NCI-H345 (cell line): ENCODE results near the gene ROR1.

Experiments used
- DNase-seq: peaks from one replicate; lab custom pipeline; 2025; lab: John Stamatoyannopoulos, UW

The ROR1 gene

DNA sequence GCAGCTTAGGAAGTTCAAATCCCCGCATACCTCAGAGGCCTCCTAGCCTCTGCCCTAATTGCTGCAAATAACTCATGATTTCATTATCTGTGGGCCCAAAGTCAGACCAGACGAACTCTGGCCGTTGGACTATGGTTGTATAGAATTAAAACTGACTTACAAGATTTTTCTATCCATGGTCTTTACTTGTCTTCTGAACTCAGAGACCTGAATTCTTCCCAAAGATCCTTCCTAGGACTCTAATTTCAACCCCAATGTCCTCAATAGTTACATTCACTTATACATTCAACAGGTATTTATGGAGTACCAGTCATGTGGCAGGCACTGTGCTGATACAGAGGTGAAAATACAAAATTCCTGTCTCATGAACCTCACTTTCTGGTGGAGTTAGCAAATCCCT lies 247.2 kb downstream of the ROR1 start:
- DNase-seq: no peak

GRCh38 chr1:64025051-64025450 lies 251.2 kb downstream of the ROR1 start:
- no peak for DNase-seq

- DNase-seq: no peak
These were observed 255.2 kb downstream of the ROR1 start for GRCh38 chr1:64029037-64029436.

DNA sequence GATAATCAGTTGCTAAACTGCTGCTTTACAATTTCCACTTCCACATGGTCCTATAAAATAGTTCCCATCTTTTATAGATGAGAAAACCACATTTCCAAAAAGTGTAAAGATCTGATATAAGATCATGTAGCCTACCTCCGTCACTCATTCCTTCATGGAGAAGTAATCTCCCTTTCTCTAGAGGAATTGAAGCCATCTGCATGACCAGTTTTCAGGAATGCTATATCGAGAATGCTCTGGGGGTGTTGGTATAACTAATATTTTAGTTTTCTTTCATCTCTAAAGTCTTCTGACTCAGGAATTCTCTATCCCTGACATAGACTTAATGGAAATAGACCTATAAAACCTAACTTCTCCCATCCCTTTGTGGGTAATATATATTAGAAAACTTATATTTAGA lies 256.6 kb downstream of the ROR1 start:
- no peak for DNase-seq

- DNase-seq: no peak
These were observed 257.4 kb downstream of the ROR1 start for GRCh38 chr1:64031236-64031635.

DNA sequence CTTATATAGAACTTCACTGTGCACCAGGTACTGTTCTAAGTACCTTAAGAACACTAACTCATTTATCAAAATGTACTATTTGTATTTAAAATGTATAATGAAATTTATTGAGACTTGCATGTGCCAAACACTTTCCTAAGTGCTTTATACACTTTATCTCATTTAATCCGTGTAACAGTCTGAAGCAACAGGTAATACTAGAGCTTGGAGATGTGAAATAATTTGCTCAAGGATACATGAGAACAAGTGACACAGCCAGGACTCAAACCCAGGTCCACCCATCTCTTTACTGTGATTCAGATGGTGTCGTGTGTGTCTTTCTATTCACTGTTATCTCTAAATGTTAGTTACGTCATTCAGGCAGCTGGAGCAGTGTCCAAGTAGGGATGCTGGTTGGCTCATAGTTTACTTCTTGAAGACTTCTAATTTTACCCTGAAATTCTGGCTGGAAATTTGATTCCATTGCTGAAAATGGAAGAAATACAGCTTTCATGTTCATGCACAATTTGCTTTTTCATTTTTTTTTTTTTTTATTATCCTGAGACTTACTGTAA lies 259.9 kb downstream of the ROR1 start:
- no peak for DNase-seq

GRCh38 chr1:64036549-64036948 lies 262.7 kb downstream of the ROR1 start:
- no peak for DNase-seq

DNA sequence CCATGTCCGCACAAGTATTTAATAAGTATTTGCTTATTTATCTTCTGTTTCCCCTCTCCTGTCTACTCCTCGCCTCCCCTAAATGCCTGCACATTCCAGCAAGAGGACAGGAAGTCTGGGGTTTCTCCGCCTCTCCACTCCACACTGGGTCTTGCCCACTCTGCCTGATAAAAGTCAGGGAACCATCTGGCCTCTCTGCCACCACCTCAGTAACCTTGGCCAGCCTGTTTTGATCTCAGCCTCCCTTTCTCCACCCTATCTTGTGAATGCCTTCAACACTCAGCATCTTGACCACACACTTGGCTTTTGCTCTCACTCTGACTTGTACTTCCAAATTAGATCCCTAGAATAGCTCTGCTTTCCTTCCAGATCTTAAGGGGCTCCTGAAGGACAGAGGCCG lies 264.3 kb downstream of the ROR1 start:
- DNase-seq: no peak

- no peak for DNase-seq
These were observed 265.1 kb downstream of the ROR1 start for GRCh38 chr1:64038965-64039364.

- peak; percentile 47 for DNase-seq
These were observed 265.6 kb downstream of the ROR1 start for GRCh38 chr1:64039390-64039926.

DNA sequence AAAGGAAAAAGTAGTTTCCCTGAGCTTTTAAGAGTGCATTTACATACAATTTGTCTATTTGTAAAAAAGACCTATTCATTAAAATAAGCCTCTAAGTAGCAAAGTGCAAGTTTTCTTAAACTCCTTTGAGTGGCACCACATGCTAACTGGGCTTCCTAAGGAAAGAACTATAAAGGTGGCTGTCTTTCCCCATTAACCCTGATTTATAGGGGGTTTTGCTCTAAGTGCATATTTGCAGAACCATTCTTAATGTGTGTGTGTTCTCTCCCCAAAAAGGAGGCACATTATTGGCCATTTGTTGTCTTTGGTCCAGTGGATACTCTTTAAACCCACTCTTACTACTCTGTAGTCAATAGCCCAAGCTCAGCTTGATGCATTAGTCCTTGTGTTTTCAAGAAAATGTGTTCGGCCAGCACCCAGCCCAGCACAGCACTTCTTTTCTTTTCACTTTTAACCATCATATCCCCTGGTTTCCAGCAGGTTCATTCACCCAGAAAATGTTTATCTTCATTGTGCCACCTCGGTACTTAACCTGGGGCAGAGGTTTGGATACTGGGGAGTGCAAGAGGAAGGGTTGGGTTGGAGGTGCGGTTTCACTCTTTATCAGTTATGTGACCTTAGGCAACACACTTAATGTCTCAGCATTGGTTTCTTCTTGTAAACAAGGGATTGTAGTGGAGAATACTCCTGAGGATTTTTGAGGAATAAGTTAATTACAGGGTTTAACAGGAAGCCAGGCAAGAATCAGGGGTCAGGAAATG lies 267.7 kb downstream of the ROR1 start:
- no peak for DNase-seq

DNA sequence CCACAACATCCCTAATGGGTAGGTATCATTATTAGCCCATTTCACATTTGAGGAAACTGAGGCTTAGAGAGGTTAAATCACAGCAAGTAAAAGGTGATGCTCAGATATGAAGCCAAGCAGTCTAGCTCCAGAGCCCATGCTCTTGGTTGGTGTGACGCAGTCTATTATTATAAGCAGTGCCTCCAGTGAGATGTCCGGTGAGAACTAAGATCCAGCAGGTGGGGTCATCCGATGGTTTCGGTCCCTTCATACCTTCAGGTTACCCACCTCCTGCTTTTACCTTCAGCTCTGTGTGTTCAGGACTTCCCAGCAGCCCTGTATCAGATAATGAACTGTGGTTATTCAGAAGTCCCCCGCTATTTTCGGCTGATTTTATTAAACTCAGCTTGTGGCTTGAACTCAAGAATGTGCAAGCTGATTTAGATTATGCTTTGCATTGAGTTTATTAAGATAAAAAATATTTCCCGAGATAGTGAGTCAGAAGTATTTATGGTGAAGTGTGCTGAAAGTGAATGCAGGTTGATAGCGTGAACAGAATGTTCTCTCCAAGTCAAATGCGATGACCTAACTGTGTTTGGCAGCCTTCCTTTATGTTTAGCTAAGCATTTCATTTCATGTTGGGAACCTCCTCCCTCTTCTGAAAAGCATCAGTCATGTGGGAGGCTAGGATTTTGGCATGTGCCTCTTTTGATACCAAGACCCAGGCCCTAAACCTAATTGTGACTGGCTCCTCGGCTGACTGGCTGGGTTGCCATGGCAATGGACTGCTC lies 268.7 kb downstream of the ROR1 start:
- DNase-seq: peak; percentile 21

- DNase-seq: no peak
These were observed 269.5 kb downstream of the ROR1 start for GRCh38 chr1:64043288-64043687.

GRCh38 chr1:64043976-64044375 lies 270.2 kb downstream of the ROR1 start:
- no peak for DNase-seq

DNA sequence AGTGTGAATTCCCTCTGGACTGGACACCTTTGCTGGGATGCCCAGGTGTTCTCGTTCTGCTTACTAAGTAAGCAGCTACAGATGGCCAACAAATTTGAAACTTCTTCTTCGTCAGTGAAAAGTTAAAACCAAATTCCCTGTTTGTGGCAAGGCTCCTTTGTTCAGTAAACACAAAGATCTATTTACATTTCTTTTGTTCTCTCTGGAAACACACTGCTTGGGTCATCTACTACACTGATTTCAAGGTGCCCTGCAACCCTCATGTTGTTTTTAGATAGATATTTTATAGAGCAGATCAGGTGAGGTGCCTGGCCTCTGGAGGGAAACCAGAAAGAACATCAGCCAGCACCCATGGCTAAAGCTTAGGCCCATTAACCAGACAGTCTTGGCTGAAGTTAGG lies 272.4 kb downstream of the ROR1 start:
- no peak for DNase-seq

DNA sequence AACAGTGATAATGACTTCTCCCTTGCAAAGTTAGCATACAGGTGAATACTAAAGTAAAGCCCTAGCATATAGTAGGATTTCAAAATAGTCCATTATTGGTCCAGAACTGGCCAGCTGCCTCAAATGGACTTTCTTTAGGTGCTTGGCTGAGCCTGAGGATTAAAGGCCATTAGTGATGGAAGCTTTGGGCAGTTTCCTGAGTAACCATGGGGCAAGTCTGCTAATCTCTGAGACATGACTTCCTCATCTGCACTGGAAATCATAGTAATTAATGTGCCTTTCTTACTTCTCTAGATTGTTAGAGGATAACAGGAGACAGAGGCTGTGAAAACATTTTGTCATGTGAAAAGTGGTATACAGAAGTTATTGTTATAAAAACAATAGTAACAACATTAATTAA lies 273.1 kb downstream of the ROR1 start:
- DNase-seq: no peak

- DNase-seq: no peak
These were observed 273.8 kb downstream of the ROR1 start for GRCh38 chr1:64047549-64047996.

GRCh38 chr1:64049900-64050540 lies 276.2 kb downstream of the ROR1 start:
- no peak for DNase-seq

DNA sequence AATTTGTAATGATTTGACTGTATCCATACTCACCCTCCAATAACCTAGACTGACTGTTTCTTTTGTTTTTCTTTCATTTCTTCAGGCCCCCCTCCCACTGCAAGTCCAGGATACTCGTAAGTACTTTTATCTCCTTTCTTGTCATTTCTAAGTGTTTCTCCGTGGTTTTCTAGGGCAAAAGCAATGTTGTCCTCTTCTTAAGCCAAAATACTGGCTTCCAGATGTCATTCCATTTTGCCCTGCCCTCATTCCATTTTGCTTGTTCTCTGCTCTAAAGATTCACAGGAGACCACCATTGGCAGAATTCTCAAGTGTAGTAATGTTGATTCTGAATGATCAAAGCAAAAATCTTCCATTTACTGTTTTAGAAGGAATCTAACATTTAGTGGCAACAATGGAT lies 276.8 kb downstream of the ROR1 start:
- no peak for DNase-seq

- DNase-seq: no peak
These were observed 278.0 kb downstream of the ROR1 start for GRCh38 chr1:64051796-64052195.

DNA sequence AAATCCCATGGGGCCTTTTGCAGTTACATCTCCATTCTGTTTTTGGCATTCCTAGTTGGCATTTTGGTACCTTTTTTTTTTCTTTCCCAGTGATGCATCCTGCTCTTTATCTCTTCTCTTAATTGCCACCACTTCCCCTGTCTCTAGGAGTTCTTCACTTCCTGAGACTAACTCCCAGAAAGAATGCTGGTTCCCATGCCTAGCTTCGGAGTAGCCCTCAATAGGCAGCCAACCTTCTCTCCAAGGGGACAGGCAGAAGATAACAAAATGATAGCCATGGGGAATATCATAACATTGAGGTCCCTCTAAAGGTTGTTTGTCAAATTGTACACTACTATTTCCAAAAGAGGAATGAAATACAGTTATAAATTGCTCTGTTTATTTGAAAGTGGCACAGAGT lies 279.0 kb downstream of the ROR1 start:
- no peak for DNase-seq

- DNase-seq: no peak
These were observed 281.5 kb downstream of the ROR1 start for GRCh38 chr1:64055310-64055709.
